ENCODE measurements around the gene FGD3.
A peak's percentile ranks its signal among the peaks of the same experiment; 100 is the strongest.

DNA sequence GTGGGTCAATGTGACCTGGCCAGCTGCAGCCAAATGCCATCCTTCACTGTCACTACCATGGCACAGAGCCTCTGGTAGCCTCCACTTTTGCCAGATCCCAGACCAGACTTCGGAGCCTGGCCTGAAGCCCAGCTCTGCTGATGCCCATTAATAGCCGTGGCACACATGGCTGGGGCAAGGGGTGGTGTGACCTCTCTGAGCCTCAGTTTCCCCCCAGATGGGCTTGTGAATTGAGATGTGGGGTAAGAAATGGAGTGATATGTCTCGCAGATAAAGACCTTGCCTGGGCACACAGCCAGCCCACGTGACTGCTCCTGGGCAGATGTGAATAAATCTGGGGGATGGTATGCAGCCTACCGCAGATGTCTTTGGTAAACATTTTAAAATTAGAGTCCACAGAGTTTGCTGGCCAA, 125.1 kb downstream of the FGD3 start:
- TF ChIP-seq CTCF (IDR thresholded peaks at IDR 0.05) = no peak
- TF ChIP-seq POLR2A (IDR thresholded peaks at IDR 0.05) = no peak
- peak; percentile 31 for TF ChIP-seq POLR2AphosphoS5 (IDR thresholded peaks at IDR 0.05)
